ENCODE results near the gene CCDC170. TPM values are rescaled to one million over a fixed set of nuclear protein-coding genes. Genes with fewer than 3 reads are reported as not detected.

Gene CCDC170
- total RNA-seq, 1 experiment from 2014 or later, result not detected

GRCh38 chr6:151546941-151547659 lies 53.3 kb downstream of the CCDC170 start:
- no peak for DNase-seq (ENCODE audit: low spot score)

DNA sequence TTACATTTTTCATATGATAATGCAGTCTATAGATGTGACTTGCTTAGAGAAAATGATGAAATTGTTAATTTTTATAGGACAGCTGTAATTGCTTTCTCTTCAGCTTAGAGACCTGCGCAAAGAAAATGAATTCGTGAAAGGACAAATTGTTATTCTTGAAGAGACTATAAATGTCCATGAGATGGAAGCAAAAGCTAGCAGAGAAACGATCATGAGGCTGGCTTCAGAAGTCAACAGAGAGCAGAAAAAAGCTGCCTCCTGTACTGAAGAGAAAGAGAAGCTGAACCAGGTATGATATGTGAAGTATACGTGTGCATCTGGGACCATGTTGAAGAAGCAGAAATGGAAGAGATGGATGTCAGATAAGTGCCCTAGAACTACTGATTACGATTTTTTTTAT lies 54.4 kb downstream of the CCDC170 start:
- no peak for DNase-seq (ENCODE audit: low spot score)

GRCh38 chr6:151549790-151550189 lies 56.0 kb downstream of the CCDC170 start:
- DNase-seq (ENCODE audit: low spot score), result no peak

DNA sequence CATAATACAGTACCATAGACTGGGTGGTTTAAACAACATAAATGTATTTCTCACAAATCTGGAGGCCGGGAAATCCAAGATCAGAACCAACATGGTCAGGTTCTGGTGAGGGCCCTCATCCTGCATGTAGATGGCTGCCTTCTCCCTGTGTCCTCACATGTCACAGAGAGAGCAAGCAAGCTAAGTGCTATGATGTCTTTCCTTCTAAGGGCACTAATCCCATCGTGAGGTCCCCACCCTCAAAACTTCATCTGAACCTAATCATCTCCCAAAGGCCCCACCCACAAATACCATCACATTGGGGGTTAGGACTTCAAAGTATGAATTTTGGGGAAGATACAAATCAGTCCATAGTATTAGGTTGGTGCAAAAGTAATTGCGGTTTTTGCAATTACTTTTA lies 56.8 kb downstream of the CCDC170 start:
- no peak for DNase-seq (ENCODE audit: low spot score)

DNA sequence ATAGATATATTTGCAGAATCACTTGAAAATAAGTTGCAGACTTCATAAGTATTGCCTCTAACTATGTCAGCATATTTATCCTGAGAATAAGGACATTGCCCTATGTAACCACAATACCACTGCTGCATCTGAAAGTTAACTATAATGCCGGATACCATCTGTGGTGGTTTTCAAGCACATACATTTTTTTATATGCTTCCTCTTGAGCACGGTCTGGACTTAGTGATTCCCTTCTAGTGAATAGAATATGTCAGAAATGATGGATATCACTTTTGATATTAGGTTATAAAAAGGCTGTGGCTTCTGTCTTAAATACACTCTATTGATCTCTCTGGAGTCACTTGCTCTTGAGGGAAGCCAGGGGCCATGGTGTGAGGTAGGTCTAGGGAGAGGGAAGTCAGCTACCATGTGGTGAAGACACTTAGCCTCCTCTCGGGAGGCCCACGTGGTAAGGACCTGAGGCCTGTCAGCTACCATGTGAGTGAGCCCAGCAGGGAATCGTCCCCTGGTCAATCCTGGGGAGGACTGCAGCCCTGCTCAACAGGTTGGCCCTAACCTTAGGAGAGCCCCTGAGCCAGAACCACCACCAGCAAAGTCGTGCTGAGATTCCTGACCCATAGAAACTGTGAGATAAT lies 57.5 kb downstream of the CCDC170 start:
- no peak for DNase-seq (ENCODE audit: low spot score)

DNA sequence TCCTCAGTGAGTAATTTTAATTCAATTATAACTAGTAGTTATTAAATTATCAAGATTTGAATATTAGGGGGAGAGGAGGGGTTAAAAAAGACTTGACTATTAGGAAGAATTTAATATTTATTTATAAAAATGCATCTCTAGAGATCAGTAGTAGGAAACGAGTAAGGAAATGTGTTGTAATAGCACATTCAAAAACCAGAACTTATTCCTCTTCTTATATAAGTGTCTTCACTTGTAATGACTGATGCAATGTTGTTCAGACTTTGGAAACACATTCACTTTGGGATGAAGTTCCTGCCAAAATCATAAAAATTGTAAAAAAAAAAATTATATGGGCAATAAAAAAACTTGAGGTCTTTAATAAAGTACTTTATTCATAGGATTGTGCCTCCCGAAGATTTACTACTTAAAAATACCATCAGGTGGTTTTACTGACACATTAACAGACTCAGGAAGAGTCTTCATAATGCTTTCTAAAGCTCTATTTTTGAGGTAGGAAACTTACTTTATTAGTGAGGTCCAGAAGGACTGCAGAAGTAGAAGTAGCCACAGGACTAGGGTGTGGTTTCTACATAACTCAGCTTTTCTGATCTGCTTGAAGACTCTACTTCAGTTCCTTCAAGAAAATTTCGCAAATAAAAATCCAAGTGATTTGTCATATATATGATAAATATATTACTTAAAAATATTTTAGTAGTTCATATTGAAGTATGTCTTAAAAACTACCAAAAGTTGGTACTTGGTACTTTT lies 59.8 kb downstream of the CCDC170 start:
- no peak for DNase-seq (ENCODE audit: low spot score)

DNA sequence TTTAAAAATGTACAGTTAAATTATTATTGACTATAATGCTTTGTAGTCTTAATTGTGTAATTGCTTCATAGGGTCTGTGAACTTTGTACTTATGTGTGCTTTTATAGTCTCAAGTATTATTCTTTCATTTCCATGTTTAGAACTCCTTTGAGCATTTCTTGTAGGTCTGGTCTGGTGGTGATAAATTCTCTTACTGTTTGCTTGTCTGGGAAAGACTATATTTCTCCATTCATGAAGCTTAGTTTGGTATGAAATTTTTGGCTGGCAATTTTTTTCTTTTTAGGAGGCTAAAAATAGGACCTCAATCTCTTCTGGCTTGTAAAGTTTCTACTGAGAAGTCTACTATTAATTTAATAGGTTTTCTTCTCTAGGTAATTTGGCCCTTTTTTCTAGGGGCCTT lies 67.4 kb downstream of the CCDC170 start:
- DNase-seq (ENCODE audit: low spot score), result no peak

GRCh38 chr6:151564654-151565053 lies 70.8 kb downstream of the CCDC170 start:
- no peak for DNase-seq (ENCODE audit: low spot score)

DNA sequence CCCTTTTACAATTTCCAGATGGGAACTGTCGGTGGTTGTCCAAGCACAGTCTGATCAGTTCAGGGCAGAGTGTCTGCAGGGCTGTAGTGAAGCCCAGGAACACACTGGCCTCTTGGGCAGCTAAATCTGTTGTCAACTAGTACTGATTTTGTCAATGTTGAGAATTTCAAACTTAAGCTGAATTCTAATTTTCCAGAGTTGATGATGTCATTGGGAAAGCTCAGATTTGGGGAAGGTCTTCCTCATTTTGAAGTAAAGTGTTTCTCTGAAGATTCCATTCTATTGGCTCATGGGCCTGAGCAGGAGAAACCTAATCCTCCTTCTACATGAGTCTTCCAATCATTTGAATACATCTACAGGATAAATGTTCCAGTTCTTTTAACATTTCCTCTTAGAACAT lies 72.1 kb downstream of the CCDC170 start:
- DNase-seq (ENCODE audit: low spot score), result no peak

- DNase-seq (ENCODE audit: low spot score), result no peak
Measured at GRCh38 chr6:151566557-151566956, 72.7 kb downstream of the CCDC170 start.

DNA sequence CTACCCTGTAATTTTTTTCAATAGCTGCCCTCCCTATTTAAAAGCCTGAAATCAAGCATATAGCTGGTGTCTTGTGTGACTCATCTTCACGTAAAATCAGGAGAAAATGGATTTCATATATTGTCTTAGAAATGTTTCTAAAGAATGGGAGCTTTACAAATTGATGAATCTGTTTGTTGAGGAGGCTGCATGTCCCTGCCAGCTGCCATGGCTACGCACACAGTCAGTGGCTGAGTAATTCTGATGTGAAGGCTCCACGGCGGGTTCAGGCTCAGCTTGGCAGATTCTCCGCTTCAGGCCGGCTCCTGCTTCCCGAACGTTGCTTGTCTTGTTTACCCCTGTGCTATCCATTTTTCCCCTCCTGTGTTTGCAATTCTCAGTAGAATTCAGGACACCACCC lies 82.8 kb downstream of the CCDC170 start:
- DNase-seq (ENCODE audit: low spot score), result no peak

DNA sequence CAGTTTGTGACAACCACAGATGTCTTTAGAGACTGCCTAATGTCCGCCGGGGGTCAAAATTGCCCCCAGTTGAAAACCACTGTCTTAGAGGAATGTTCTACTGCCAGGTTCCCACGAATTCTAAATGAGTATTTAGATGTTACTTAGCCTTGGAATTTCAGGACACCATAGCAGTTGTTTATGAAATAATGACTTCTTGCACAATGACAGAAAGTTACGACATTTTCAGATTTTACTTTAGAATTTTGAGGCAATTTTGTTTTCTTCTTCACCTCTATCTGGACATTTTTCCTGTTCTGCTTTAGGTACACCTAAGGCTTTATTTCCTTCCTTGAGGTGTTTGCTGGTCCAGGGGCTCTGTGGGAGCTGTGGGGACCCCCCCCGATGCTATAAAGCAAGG lies 83.4 kb downstream of the CCDC170 start:
- no peak for DNase-seq (ENCODE audit: low spot score)

GRCh38 chr6:151585741-151586140 lies 91.9 kb downstream of the CCDC170 start:
- DNase-seq (ENCODE audit: low spot score), result no peak

- DNase-seq (ENCODE audit: low spot score), result no peak
Measured at GRCh38 chr6:151589667-151590066, 95.8 kb downstream of the CCDC170 start.

DNA sequence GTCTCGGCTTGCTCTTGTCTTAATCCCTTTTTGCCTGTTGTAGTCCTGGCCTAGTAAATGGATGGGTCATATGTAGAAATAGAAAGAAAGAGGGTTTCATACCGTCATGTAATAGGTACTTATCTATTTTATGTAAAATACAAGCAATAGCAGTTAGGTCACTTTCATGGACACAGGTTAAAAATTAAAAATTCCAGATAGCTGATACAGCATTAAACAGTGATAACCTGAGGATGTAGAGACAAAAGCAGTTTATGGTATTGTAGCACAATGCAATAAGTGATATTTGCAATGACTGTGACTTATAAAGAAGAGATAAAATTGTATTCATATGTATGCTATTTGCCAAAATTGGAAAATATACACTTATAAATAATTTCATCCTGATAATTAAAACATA lies 96.9 kb downstream of the CCDC170 start:
- no peak for DNase-seq (ENCODE audit: low spot score)

DNA sequence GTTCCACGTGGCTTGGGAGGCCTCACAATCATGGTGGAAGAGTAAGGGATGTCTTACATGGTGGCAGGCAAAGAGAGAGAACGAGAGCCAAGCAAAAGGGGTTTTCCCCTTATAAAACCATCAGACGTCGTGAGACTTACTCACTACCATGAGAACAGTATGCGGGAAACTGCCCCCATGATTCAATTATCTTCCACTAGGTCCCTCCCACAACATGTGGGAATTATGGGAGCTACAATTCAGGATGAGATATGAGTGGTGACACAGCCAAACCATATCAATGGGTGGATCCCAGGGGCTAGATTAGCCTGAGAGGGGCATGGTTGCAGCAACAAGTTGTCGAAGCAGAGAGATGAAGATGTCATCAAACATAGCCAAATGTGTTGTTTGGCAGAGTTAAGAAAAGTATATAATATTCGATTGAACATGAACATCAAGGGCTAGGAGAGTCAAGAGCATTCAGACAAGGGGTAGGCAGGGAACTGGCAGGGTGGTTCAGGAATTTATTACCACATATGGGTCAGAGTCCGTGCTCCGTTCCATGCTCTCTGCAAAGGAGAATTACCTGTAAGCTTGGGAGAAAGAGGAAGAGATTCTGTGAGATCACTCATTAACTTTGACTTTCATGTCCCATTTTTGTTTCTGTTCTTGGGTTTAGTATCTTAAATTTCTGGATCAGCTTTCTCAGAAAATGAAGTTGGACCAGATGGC lies 98.8 kb downstream of the CCDC170 start:
- DNase-seq (ENCODE audit: low spot score), result no peak

GRCh38 chr6:151609146-151609902 lies 115.5 kb downstream of the CCDC170 start:
- no peak for DNase-seq (ENCODE audit: low spot score)

GRCh38 chr6:151610326-151610725 lies 116.5 kb downstream of the CCDC170 start:
- no peak for DNase-seq (ENCODE audit: low spot score)

DNA sequence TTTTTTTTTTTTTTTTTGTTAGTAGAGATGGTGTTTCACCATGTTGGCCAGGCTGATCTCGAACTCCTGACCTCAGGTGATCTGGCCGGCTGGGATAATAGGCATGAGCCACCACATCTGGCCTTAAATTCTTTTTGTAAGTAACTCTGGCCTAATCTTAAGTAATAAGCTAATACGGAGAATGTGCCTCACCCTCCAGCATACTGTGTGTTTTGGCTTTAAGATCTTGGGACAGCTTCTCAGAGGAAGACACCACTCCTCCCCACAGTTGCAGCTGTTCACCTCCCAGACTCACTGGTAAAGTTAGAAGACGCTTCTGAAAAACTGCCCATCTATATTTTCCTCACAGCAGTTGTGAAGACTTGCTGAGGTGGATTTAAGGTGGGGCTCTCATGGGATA lies 120.8 kb downstream of the CCDC170 start:
- no peak for DNase-seq (ENCODE audit: low spot score)

GRCh38 chr6:151616091-151616513 lies 122.3 kb downstream of the CCDC170 start:
- no peak for DNase-seq (ENCODE audit: low spot score)

- DNase-seq (ENCODE audit: low spot score), result no peak
Measured at GRCh38 chr6:151616600-151616999, 122.8 kb downstream of the CCDC170 start.

- no peak for DNase-seq (ENCODE audit: low spot score)
Measured at GRCh38 chr6:151617539-151617938, 123.7 kb downstream of the CCDC170 start.
